Fibroblast of lung (primary cell): ENCODE data around the gene DLG4.

Experiments used
- EZH2 ChIP-seq: IDR thresholded peaks from 2 replicates; pipeline ENCODE4 v1.5.1; 2012; ENCODE audit warnings: low read length, control low read depth, mild to moderate bottlenecking; ENCODE audit errors: missing control alignments
- TF ChIP-seq, protein P1 (sequence below), 2 donors: IDR thresholded peaks in 1 of 2; conservative IDR thresholded peaks in 1 of 2; 1 replicate in 1 of 2; 2 replicates in 1 of 2; pipeline ENCODE4 v1.5.1; 2011 to 2012; ENCODE audit warnings: low read length in 2 of 2, control low read depth in 1 of 2, inconsistent platforms in 1 of 2, low read depth in 1 of 2, mild to moderate bottlenecking in 1 of 2

- TF ChIP-seq, protein P1, sequence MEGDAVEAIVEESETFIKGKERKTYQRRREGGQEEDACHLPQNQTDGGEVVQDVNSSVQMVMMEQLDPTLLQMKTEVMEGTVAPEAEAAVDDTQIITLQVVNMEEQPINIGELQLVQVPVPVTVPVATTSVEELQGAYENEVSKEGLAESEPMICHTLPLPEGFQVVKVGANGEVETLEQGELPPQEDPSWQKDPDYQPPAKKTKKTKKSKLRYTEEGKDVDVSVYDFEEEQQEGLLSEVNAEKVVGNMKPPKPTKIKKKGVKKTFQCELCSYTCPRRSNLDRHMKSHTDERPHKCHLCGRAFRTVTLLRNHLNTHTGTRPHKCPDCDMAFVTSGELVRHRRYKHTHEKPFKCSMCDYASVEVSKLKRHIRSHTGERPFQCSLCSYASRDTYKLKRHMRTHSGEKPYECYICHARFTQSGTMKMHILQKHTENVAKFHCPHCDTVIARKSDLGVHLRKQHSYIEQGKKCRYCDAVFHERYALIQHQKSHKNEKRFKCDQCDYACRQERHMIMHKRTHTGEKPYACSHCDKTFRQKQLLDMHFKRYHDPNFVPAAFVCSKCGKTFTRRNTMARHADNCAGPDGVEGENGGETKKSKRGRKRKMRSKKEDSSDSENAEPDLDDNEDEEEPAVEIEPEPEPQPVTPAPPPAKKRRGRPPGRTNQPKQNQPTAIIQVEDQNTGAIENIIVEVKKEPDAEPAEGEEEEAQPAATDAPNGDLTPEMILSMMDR (conservative IDR thresholded peaks at IDR 0.05 in 1 of 2, IDR thresholded peaks at IDR 0.05 in 1 of 2; ENCODE audit: low read depth in 1 of 2, low read length in 2 of 2) = no peak
- no peak for TF ChIP-seq EZH2
These were observed 73.5 kb downstream of the DLG4 start for GRCh38 chr17:7146115-7146514.
